Keratinocyte (primary cell): ENCODE data around the gene ACSL4. TPM values are rescaled to one million over a fixed set of nuclear protein-coding genes. Genes with fewer than 3 reads are reported as not detected.

Experiments
- DNase-seq: peaks from one replicate; pipeline ENCODE4 v3.0.0-alpha.2; 2011; ENCODE audit warnings: low read depth, missing footprints, low spot score
- FAIRE-seq: peaks from 2 replicates; lab custom pipeline; 2011; peaks lifted over from hg19 to GRCh38; lab: Jason Lieb, UNC
- H2AFZ ChIP-seq: 2 replicates; pipeline ENCODE4 v1.6.0; 2012; ENCODE audit warnings: low read length, control low read depth, inconsistent platforms; ENCODE audit not compliant: control insufficient read depth
- H3K27ac ChIP-seq: 2 replicates; pipeline ENCODE4 v1.5.1; 2011; ENCODE audit warnings: low read length; ENCODE audit not compliant: control insufficient read depth, insufficient read depth
- H3K27me3 ChIP-seq: 3 replicates; pipeline ENCODE4 v1.6.0; 2011; ENCODE audit warnings: low read length; ENCODE audit not compliant: control insufficient read depth, insufficient read depth; ENCODE audit errors: extremely low read depth
- H3K36me3 ChIP-seq, 2 experiments: 2 replicates in 1 of 2; 3 replicates in 1 of 2; pipeline ENCODE4 v1.5.1; 2011; ENCODE audit warnings: low read length in 2 of 2, mild to moderate bottlenecking in 1 of 2; ENCODE audit not compliant: control insufficient read depth in 2 of 2, insufficient read depth in 2 of 2; ENCODE audit errors: extremely low read depth in 1 of 2
- H3K4me1 ChIP-seq: 3 replicates; pipeline ENCODE4 v1.5.1; 2011; ENCODE audit warnings: low read length; ENCODE audit not compliant: control insufficient read depth, insufficient read depth; ENCODE audit errors: extremely low read depth
- H3K4me2 ChIP-seq: 3 replicates; pipeline ENCODE4 v1.6.0; 2011; ENCODE audit warnings: low read depth, low read length; ENCODE audit not compliant: control insufficient read depth, insufficient read depth; ENCODE audit errors: extremely low read depth
- H3K4me3 ChIP-seq, 3 experiments: fragments of 200-600 bp in 1 of 3; sonication (generic) in 1 of 3; 2 replicates in 2 of 3; 3 replicates in 1 of 3; pipeline ENCODE4 v1.5.1; 2011 to 2016; ENCODE audit warnings: low read length in 3 of 3, mild to moderate bottlenecking in 3 of 3, control low read depth in 2 of 3, inconsistent platforms in 1 of 3, low read depth in 1 of 3, mixed read lengths in 1 of 3, mixed run types in 1 of 3, moderate library complexity in 1 of 3; ENCODE audit not compliant: control insufficient read depth in 2 of 3, insufficient read depth in 2 of 3; ENCODE audit errors: extremely low read depth in 1 of 3
- H3K79me2 ChIP-seq: 2 replicates; pipeline ENCODE4 v1.6.0; 2012; ENCODE audit warnings: low read length; ENCODE audit not compliant: control insufficient read depth, insufficient read depth
- H3K9ac ChIP-seq: 3 replicates; pipeline ENCODE4 v1.6.0; 2011; ENCODE audit warnings: low read length; ENCODE audit not compliant: control insufficient read depth, insufficient read depth; ENCODE audit errors: extremely low read depth
- H3K9me1 ChIP-seq: 3 replicates; pipeline ENCODE4 v1.6.0; 2011; ENCODE audit warnings: low read length; ENCODE audit not compliant: control insufficient read depth, insufficient read depth; ENCODE audit errors: extremely low read depth
- H3K9me3 ChIP-seq: 2 replicates; pipeline ENCODE4 v1.5.1; 2012; ENCODE audit warnings: low read depth, low read length; ENCODE audit not compliant: control insufficient read depth
- H4K20me1 ChIP-seq: 3 replicates; pipeline ENCODE4 v1.6.0; 2011; ENCODE audit warnings: low read length; ENCODE audit not compliant: control insufficient read depth, insufficient read depth; ENCODE audit errors: extremely low read depth
- CTCF ChIP-seq, 3 experiments: IDR thresholded peaks in 1 of 3; conservative IDR thresholded peaks in 1 of 3; optimal IDR thresholded peaks in 1 of 3; 2 replicates in 2 of 3; 3 replicates in 1 of 3; pipeline versions ENCODE3 to v1.5.1; 2011; ENCODE audit warnings: low read length in 3 of 3, mild to moderate bottlenecking in 3 of 3, moderate library complexity in 2 of 3, control low read depth in 1 of 3, inconsistent platforms in 1 of 3; ENCODE audit not compliant: insufficient read depth in 2 of 3; ENCODE audit errors: extremely low read depth in 1 of 3
- EZH2 ChIP-seq: IDR thresholded peaks from one replicate; pipeline ENCODE4 v1.6.1; 2012; ENCODE audit warnings: inconsistent platforms, mild to moderate bottlenecking, low read length, moderate library complexity
- dilution Hi-C: fragments of 300-500 bp; cut with MboI; formaldehyde crosslinking; loops from one replicate; pipeline ENCODE4 v1.7.0; 2020; ENCODE audit warnings: low sequenced_read_pairs; ENCODE audit not compliant: extremely low pct_ligation_motif_present
- polyA plus RNA-seq, 5 experiments: library from polyadenylated mRNA; depleted of rRNA in 3 of 5; stranded (reverse) in 3 of 5; stranded (forward) in 1 of 5; unstranded in 1 of 5; fragments of >200 nt; gene quantifications; 1 replicate in 1 of 5; 2 replicates in 3 of 5; 3 replicates in 1 of 5; pipeline versions ENCODE4 v1.2.1 to v1.2.3, GENCODE V29; 2011 to 2012; ENCODE audit warnings: missing spikeins in 2 of 5, low read depth in 1 of 5, low replicate concordance in 1 of 5

The ACSL4 gene
- polyA plus RNA-seq, 1 donor (not counting 4 experiments of a cell fraction or from before 2014, with no cell fraction given) = 78.3 TPM

- dilution Hi-C loops = no loop called here
- Histone ChIP-seq H3K27me3 (no peaks in the 10 kb centered on the region), H2AFZ (no peak overlapping the region), H3K4me1 (no peaks in the 10 kb centered on the region), H3K36me3 (peaks cover 5 to 7% of the 10 kb centered on the region in 2 experiments), H3K9me1 (no peaks in the 10 kb centered on the region), H3K9ac (no peak overlapping the region), H3K4me2 (no peak overlapping the region), H3K4me3 (no peak overlapping the region), H3K9me3 (no peaks in the 10 kb centered on the region), H4K20me1 (peaks cover 2% of the 10 kb centered on the region), H3K79me2 (peaks cover 39% of the 10 kb centered on the region), H3K27ac (no peak overlapping the region)
- DNase-seq (no peak), FAIRE-seq (no peak)
- TF ChIP-seq EZH2 (no peak), CTCF (optimal IDR thresholded peaks at IDR 0.05 in 1 of 3, IDR thresholded peaks at IDR 0.05 in 1 of 3, conservative IDR thresholded peaks at IDR 0.05 in 1 of 3; ENCODE audit: extremely low read depth in 1 of 3, insufficient read depth in 2 of 3, low read length in 3 of 3) (no peak)
Observed at GRCh38 chrX:109684136-109684535, 48.9 kb downstream of the ACSL4 start.

- no peak overlapping the region for H3K27ac ChIP-seq
- H3K9me1 ChIP-seq = no peaks in the 10 kb centered on the region
- H3K79me2 ChIP-seq = peaks cover 17% of the 10 kb centered on the region
- FAIRE-seq (no peak), DNase-seq (no peak)
- H3K27me3 ChIP-seq = no peaks in the 10 kb centered on the region
- no peaks in the 10 kb centered on the region for H3K9me3 ChIP-seq
- no peak overlapping the region for H3K9ac ChIP-seq
- H3K4me2 ChIP-seq = no peak overlapping the region
- dilution Hi-C loops = no loop called here
- H3K4me1 ChIP-seq = no peaks in the 10 kb centered on the region
- H4K20me1 ChIP-seq = no peaks in the 10 kb centered on the region
- H3K4me3 ChIP-seq = no peak overlapping the region
- H2AFZ ChIP-seq = no peak overlapping the region
- peaks cover 4 to 5% of the 10 kb centered on the region in 2 experiments for H3K36me3 ChIP-seq
- TF ChIP-seq EZH2 = no peak
- no peak for TF ChIP-seq CTCF (optimal IDR thresholded peaks at IDR 0.05 in 1 of 3, IDR thresholded peaks at IDR 0.05 in 1 of 3, conservative IDR thresholded peaks at IDR 0.05 in 1 of 3; ENCODE audit: extremely low read depth in 1 of 3, insufficient read depth in 2 of 3, low read length in 3 of 3)
Observed at GRCh38 chrX:109681475-109682081, 51.5 kb downstream of the ACSL4 start.
